Activated CD4-positive, alpha-beta T cell treated with anti-CD3 and anti-CD28 coated beads, Interleukin-2, amount 50 U/mL, for 24 hours (primary cell): ENCODE results near the gene TSHR.

ENCODE experiments used
- DNase-seq, 2 donors: peaks; one replicate each; pipeline ENCODE4 v3.0.0-alpha.2; 2020; ENCODE audit warnings: low read depth in 1 of 2, low spot score in 1 of 2

Gene TSHR

DNA sequence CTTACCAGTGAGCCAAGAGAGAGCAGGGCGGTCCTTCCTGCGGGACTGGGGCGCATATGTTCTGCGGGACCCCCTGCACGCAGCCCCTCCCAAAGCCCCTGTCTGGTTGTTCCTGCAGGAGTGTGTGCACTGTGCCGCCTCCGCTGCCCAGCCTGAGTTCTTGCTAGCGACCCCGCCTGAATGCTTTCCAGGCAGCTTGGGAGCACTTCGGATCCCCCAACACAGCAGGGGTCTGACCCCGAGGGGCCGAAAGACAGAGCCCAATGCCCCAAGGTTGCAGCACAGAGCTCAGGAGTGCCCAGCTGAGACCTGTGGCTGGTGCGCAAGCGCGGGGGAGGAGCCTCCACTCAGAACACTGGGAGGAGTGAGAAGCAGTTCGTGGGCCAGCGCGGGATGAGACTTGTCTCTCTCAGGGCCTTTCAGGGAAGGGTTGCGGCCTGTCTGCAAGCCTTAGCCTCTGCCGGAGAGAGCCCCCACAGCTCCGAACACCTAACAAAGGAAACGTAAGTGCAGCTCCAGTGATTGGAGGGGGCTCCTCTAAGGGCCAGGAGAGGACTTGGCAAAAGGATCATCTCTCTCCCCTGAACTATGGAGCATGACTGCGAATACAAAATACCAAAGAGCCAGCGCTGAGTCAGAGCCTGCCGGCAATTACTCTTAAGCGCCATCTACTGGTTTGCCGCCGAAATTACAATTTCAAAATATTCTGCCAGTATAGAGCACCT lies 214.8 kb downstream of the TSHR start:
- DNase-seq = peak; percentile 82 to 83

DNA sequence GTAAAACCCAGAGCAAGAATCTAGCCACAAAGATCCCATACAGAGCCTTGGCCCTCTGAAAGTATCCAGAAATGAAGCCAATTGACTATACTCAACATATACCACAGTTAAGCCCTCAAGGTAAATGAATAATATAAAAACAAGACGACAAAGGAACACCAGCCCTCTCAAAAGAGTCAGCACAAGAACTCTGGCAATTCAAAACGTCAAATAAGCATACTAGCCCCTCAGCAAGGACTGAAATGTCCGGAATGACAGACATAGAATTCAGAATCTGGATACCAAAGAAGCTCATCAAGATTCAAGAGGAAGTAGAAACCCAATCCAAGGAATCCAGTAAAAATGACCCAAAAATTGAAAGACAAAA lies 215.4 kb downstream of the TSHR start:
- no peak for DNase-seq

DNA sequence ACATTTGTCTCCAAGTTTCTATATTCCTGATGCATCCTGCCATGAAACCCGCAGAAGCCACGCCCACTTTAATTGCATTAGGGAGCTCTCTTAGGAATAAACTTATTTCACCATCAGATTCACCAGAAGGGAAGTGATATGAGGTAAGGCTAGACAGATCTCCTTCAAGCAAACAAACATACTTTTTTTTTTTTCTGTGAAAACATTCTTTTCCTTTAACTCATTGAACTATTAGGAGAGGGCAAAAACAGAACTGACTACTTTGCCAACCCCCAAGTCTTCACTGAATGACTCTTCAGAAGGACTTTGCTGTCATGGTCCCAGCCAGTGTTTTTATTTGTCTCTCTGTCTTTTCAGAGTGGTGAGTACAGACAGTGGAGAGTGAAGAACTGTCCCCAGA lies 216.9 kb downstream of the TSHR start:
- DNase-seq = no peak

DNA sequence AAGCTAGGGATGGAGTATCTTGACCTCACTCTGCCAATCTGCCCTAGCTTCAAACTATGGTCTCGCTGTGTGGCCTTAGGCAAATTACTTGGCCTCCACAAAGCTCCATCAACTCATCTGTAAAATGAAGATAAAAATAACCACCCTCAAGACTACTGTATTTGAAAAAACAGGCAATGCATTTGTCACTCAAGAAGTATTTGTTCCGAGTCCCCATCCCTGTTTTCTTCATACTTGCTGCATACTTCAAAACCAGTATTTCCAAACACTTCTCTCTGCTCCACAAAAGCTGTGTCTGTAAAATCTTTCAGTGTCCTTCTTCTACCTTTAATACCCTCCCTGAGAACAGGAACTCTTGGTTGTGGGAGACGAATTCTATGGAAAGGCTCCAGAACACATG lies 217.5 kb downstream of the TSHR start:
- no peak for DNase-seq

DNA sequence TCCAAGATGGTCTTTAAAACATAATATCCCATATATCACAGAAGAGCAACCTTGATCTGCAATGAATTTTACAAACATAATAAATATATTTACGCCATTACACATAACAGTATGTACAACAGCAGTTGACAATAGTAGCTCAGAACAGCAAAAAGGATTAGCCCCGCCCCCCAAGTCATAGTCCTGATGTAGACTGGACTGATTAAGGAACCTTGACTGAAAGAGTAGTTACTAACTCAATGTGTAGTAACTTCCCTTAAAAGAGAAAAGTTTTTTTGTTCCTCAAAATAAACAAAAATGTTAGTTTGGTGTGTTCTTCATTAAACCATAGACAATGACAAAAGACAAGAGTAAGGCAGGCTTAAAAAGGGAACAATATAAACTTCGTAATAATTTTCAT lies 220.8 kb downstream of the TSHR start:
- DNase-seq = no peak

DNA sequence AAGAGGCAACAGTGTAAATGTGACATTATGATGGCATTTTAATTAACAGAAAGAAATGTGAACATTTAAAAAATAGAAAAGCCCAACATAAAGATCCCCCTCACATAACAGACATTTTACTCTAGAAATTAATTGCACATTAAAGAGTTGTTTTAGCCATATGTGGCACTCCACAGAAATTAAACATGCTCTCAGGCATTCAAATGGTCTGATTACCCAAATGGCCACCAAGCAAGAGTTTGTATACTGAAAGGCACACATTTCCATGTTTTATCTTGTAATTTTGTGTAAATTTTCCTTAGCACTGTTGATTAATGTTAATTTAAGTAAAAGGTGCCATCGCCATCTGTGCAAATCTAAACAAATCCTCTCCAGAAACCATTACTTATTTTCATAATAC lies 221.8 kb downstream of the TSHR start:
- DNase-seq = no peak

DNA sequence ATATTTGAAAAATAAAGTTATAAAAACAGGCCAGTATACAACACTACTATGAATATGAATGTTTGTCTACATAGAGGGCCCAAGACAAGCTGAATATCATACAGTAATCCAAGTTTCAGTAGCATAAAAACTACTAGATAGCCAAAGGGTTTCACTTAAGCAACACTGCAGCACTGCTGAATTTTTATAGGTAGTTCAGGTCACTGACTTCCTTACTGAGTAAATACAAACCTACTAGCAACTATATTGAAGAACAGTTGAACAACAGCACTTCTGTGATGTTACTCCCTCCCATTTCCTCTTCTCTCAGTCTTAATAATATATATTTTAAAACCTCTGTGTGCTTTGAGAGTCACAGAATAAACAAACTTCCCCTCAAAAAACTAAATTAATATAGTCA lies 222.6 kb downstream of the TSHR start:
- no peak for DNase-seq

DNA sequence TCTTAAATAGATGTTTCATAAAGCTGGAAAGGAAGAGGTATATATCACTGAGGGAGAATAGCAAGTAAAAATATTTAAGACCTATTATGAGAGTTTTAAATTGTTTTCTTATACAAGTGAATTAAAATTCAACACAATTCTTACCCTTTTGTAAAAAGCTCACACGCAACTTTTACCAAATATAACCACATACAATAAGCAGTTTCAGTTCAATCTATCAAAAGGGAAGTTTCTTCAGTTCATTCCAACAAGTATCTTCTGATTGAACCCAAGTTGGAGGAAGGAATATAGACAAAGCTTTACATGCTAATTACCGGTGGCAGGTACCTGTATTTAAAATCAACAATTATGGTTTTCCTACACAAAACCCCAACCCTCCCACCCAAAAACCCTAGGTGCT lies 224.2 kb downstream of the TSHR start:
- no peak for DNase-seq

DNA sequence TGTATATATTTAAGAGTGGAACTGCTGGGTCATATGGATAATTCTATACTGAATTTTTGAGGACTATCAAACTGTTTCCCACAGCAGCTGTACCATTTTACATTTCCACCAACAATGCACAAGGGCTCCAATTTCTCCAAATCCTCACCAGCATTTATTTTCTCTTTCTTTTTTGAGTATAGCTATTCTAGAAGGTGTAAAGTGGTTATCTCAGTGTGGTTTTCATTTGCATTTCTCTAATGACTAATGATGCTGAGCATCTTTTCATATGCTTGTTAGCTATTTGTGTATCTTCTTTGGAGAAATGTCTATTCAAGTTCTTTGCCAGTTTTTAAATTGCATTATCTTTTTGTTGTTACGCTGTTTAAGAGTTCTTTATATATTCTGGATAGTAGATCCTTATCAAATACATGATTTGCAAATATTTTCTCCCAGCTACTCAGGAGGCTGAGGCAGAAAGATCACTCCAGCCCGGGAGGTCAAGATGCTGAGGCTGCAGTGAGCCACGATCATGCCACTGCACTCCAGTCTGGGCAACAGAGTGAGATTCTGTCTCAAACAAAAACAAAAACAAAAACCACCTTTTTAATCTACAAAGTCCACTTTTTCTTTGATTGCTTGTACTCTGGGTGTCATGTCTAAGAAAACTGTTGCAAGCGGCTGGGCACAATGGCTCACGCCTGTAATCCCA lies 232.6 kb downstream of the TSHR start:
- DNase-seq = no peak

DNA sequence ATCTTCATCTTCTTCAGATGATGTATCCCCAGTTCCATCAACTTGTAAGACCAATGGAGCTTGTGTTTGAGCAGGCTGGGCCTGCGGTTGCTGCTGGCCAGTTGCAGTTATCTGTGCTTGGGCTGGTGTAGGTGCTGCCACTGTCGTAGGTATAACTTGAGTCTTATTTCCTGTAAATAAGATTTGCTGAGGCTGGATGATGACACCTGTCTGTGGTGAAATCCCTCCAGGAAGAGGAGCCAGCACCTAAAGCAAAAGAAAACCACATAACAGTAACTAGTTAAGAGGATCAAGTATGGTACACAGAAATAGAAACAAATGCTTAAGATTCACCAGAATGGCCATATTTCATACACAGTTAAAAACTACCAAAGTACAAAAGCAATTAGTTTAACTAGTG lies 237.2 kb downstream of the TSHR start:
- DNase-seq = no peak

DNA sequence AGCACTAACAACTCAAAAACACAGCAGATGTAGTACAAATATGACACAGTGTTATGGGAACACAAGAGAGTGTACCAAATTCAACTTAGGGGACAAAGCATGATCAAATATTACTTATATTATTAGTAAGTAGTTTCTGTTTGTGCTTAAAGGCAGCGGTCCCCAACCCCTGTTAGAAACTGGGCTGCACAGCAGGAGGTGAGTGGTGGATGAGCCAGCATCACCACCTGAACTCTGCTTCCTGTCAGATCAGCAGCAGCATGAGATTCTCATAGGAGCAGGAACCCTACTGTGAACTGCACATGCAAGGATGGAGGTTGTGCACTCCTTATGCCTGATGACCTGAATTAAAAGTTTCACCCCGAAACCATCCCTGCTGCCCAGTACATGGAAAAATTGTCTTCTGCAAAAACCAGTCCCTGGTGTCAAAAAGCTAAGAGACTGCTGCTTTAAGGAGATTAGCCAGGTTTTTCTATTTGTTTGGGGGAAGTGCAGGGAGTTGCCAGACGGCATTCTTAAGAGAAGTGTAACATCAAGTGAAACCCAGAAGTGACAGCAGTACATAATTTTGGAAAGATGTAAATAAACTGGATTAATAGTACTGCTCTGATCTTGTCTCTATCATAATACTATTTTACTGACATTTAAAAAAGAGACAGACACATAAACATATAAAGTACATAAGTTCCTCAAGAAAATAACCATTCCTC lies 238.7 kb downstream of the TSHR start:
- no peak for DNase-seq
